HEK293T (cell line): Measurements from ENCODE around the gene PATJ.

ENCODE experiments used
- ARNT ChIP-seq: fragments of 450-650 bp; IDR thresholded peaks from 2 replicates; pipeline ENCODE4 v1.6.1; 2017; ENCODE audit warnings: mild to moderate bottlenecking
- BHLHE40 ChIP-seq: fragments of 450-650 bp; IDR thresholded peaks from 2 replicates; pipeline ENCODE4 v1.6.1; 2016; ENCODE audit warnings: mild to moderate bottlenecking, moderate library complexity, borderline replicate concordance
- ELF4 ChIP-seq: fragments of 450-650 bp; IDR thresholded peaks from 2 replicates; pipeline ENCODE4 v1.6.1; 2017; ENCODE audit warnings: antibody characterized with exemption
- FOXA1 ChIP-seq: fragments of 450-650 bp; IDR thresholded peaks from 2 replicates; pipeline ENCODE4 v1.6.1; 2016; ENCODE audit warnings: mild to moderate bottlenecking
- FOXK2 ChIP-seq: fragments of 450-650 bp; IDR thresholded peaks from 2 replicates; pipeline ENCODE4 v1.6.1; 2016; ENCODE audit warnings: mild to moderate bottlenecking
- FOXM1 ChIP-seq: fragments of 450-650 bp; IDR thresholded peaks from 2 replicates; pipeline ENCODE4 v1.6.1; 2017; ENCODE audit warnings: mild to moderate bottlenecking, borderline replicate concordance
- HDGF ChIP-seq: fragments of 450-650 bp; IDR thresholded peaks from 2 replicates; pipeline ENCODE4 v1.6.1; 2017; ENCODE audit warnings: antibody characterized with exemption, borderline replicate concordance
- L3MBTL2 ChIP-seq: fragments of 450-650 bp; conservative IDR thresholded peaks from 2 replicates; pipeline ENCODE4 v1.6.1; 2016; ENCODE audit warnings: mild to moderate bottlenecking
- NFRKB ChIP-seq: fragments of 450-650 bp; IDR thresholded peaks from 2 replicates; pipeline ENCODE4 v1.6.1; 2016; ENCODE audit warnings: mild to moderate bottlenecking, moderate library complexity
- PKNOX1 ChIP-seq: fragments of 450-650 bp; IDR thresholded peaks from 2 replicates; pipeline ENCODE4 v1.6.1; 2016
- SP1 ChIP-seq: fragments of 450-650 bp; IDR thresholded peaks from 2 replicates; pipeline ENCODE4 v1.6.1; 2017
- SUZ12 ChIP-seq: fragments of 450-650 bp; IDR thresholded peaks from 2 replicates; pipeline ENCODE4 v1.6.1; 2016; ENCODE audit warnings: mild to moderate bottlenecking
- TARDBP ChIP-seq: fragments of 450-650 bp; IDR thresholded peaks from 2 replicates; pipeline ENCODE4 v1.6.1; 2016
- ZNF384 ChIP-seq: fragments of 450-650 bp; IDR thresholded peaks from 2 replicates; pipeline ENCODE4 v1.6.1; 2016

GRCh38 chr1:61942856-61943255 is 200.6 kb downstream of the PATJ start:
- no peak for TF ChIP-seq ARNT
- no peak for TF ChIP-seq ELF4
- no peak for TF ChIP-seq L3MBTL2
- TF ChIP-seq SUZ12: no peak
- TF ChIP-seq SP1: no peak
- no peak for TF ChIP-seq BHLHE40
- TF ChIP-seq FOXA1: no peak
- no peak for TF ChIP-seq FOXK2
- no peak for TF ChIP-seq TARDBP
- no peak for TF ChIP-seq HDGF
- no peak for TF ChIP-seq NFRKB
- no peak for TF ChIP-seq FOXM1
- no peak for TF ChIP-seq PKNOX1
- TF ChIP-seq ZNF384: no peak
